GM21360 (cell line): ENCODE measurements around the gene PGAM5.
A peak's percentile ranks its signal among the peaks of the same experiment; 100 is the strongest.
"Not testable (repeated sequence)": the region's sequence is repeated elsewhere in the genome, so short reads cannot be mapped to it uniquely, and the experiment has no call there.

Experiments
- ATAC-seq: cut with Tn5 transposase; IDR thresholded peaks from one replicate; pipeline ENCODE4 v1.9.1; 2021; ENCODE audit warnings: mild to moderate bottlenecking, moderate library complexity; ENCODE audit not compliant: unreplicated experiment

The PGAM5 gene

GRCh38 chr12:132741620-132742019, 31.0 kb downstream of the PGAM5 start:
- ATAC-seq = no peak

- no peak for ATAC-seq
Observed at GRCh38 chr12:132743831-132744230, 33.2 kb downstream of the PGAM5 start.

- ATAC-seq = no peak
Observed at GRCh38 chr12:132746613-132747012, 36.0 kb downstream of the PGAM5 start.

- no peak for ATAC-seq
Observed at GRCh38 chr12:132747395-132747794, 36.8 kb downstream of the PGAM5 start.

- ATAC-seq = no peak
Observed at GRCh38 chr12:132747896-132748295, 37.3 kb downstream of the PGAM5 start.

- ATAC-seq = no peak
Observed at GRCh38 chr12:132748319-132748718, 37.7 kb downstream of the PGAM5 start.

- ATAC-seq = not testable (repeated sequence)
Observed at GRCh38 chr12:132753670-132754069, 43.0 kb downstream of the PGAM5 start.

GRCh38 chr12:132754160-132754932, 43.7 kb downstream of the PGAM5 start:
- ATAC-seq = no peak

- ATAC-seq = not testable (repeated sequence)
Observed at GRCh38 chr12:132758825-132759224, 48.2 kb downstream of the PGAM5 start.

- ATAC-seq = no peak
Observed at GRCh38 chr12:132759359-132759758, 48.7 kb downstream of the PGAM5 start.

GRCh38 chr12:132761032-132761920, 50.6 kb downstream of the PGAM5 start, which contains the start of gene ANKLE2:
Gene ANKLE2, minus strand, starts transcription at chr12:132761832. Its CDS starts 34 bp downstream, at chr12:132761798.
- peak; percentile 35 for ATAC-seq

GRCh38 chr12:132761921-132762583, 51.4 kb downstream of the PGAM5 start:
- ATAC-seq = peak; percentile 66

- ATAC-seq = no peak
Observed at GRCh38 chr12:132764231-132764630, 53.6 kb downstream of the PGAM5 start.

GRCh38 chr12:132765361-132765760, 54.7 kb downstream of the PGAM5 start:
- ATAC-seq = no peak

GRCh38 chr12:132766380-132767085, 55.9 kb downstream of the PGAM5 start:
- no peak for ATAC-seq

- peak; percentile 39 for ATAC-seq
Observed at GRCh38 chr12:132771126-132771838, 60.6 kb downstream of the PGAM5 start.
